ENCODE data around the gene AMELX. TPM values are rescaled to one million over a fixed set of nuclear protein-coding genes. Genes with fewer than 3 reads are reported as not detected.

AMELX gene
- total and polyA plus RNA-seq, 2 of the 8 experiments (the other 6 are each of a cell fraction or from before 2014, with no cell fraction given), result not detected

GRCh38 chrX:11259437-11259836 is 33.8 kb upstream of the AMELX start (continued):
- TF ChIP-seq, protein P1, sequence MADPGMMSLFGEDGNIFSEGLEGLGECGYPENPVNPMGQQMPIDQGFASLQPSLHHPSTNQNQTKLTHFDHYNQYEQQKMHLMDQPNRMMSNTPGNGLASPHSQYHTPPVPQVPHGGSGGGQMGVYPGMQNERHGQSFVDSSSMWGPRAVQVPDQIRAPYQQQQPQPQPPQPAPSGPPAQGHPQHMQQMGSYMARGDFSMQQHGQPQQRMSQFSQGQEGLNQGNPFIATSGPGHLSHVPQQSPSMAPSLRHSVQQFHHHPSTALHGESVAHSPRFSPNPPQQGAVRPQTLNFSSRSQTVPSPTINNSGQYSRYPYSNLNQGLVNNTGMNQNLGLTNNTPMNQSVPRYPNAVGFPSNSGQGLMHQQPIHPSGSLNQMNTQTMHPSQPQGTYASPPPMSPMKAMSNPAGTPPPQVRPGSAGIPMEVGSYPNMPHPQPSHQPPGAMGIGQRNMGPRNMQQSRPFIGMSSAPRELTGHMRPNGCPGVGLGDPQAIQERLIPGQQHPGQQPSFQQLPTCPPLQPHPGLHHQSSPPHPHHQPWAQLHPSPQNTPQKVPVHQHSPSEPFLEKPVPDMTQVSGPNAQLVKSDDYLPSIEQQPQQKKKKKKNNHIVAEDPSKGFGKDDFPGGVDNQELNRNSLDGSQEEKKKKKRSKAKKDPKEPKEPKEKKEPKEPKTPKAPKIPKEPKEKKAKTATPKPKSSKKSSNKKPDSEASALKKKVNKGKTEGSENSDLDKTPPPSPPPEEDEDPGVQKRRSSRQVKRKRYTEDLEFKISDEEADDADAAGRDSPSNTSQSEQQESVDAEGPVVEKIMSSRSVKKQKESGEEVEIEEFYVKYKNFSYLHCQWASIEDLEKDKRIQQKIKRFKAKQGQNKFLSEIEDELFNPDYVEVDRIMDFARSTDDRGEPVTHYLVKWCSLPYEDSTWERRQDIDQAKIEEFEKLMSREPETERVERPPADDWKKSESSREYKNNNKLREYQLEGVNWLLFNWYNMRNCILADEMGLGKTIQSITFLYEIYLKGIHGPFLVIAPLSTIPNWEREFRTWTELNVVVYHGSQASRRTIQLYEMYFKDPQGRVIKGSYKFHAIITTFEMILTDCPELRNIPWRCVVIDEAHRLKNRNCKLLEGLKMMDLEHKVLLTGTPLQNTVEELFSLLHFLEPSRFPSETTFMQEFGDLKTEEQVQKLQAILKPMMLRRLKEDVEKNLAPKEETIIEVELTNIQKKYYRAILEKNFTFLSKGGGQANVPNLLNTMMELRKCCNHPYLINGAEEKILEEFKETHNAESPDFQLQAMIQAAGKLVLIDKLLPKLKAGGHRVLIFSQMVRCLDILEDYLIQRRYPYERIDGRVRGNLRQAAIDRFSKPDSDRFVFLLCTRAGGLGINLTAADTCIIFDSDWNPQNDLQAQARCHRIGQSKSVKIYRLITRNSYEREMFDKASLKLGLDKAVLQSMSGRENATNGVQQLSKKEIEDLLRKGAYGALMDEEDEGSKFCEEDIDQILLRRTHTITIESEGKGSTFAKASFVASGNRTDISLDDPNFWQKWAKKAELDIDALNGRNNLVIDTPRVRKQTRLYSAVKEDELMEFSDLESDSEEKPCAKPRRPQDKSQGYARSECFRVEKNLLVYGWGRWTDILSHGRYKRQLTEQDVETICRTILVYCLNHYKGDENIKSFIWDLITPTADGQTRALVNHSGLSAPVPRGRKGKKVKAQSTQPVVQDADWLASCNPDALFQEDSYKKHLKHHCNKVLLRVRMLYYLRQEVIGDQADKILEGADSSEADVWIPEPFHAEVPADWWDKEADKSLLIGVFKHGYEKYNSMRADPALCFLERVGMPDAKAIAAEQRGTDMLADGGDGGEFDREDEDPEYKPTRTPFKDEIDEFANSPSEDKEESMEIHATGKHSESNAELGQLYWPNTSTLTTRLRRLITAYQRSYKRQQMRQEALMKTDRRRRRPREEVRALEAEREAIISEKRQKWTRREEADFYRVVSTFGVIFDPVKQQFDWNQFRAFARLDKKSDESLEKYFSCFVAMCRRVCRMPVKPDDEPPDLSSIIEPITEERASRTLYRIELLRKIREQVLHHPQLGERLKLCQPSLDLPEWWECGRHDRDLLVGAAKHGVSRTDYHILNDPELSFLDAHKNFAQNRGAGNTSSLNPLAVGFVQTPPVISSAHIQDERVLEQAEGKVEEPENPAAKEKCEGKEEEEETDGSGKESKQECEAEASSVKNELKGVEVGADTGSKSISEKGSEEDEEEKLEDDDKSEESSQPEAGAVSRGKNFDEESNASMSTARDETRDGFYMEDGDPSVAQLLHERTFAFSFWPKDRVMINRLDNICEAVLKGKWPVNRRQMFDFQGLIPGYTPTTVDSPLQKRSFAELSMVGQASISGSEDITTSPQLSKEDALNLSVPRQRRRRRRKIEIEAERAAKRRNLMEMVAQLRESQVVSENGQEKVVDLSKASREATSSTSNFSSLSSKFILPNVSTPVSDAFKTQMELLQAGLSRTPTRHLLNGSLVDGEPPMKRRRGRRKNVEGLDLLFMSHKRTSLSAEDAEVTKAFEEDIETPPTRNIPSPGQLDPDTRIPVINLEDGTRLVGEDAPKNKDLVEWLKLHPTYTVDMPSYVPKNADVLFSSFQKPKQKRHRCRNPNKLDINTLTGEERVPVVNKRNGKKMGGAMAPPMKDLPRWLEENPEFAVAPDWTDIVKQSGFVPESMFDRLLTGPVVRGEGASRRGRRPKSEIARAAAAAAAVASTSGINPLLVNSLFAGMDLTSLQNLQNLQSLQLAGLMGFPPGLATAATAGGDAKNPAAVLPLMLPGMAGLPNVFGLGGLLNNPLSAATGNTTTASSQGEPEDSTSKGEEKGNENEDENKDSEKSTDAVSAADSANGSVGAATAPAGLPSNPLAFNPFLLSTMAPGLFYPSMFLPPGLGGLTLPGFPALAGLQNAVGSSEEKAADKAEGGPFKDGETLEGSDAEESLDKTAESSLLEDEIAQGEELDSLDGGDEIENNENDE (IDR thresholded peaks at IDR 0.05; ENCODE audit: insufficient replicate concordance, low read length), result no peak
- TF ChIP-seq RFX5 (IDR thresholded peaks at IDR 0.05; ENCODE audit: borderline replicate concordance, low read depth, low read length) (no peak), RNF2 (IDR thresholded peaks at IDR 0.05; ENCODE audit: borderline replicate concordance, low read depth, low read length, missing control alignments, poor library complexity, severe bottlenecking) (no peak), HDAC6 (IDR thresholded peaks at IDR 0.05; ENCODE audit: low read depth, low read length) (no peak), JUND (IDR thresholded peaks at IDR 0.05; ENCODE audit: low read length) (no peak)
